Measurements from ENCODE around the gene USP20. TPM values are rescaled to one million over a fixed set of nuclear protein-coding genes. Genes with fewer than 3 reads are reported as not detected.

The USP20 gene
- total and polyA plus RNA-seq, 8 donors: 7.3 to 52.1 (median 17.1) TPM

GRCh38 chr9:129866394-129867135 is 31.3 kb downstream of the USP20 start:
- 71 to 83% (median 81%) methylated on average over 14 to 17 of the region's 17 CpGs for WGBS, 5 donors
- peaks cover 0 to 7% (median 0%) of the 10 kb centered on the region in 4 donors for H3K4me1 ChIP-seq
- TF ChIP-seq EP300 (IDR thresholded peaks at IDR 0.05): no peak
- no peak for TF ChIP-seq POLR2AphosphoS5 (IDR thresholded peaks at IDR 0.05)
- TF ChIP-seq CTCF (IDR thresholded peaks at IDR 0.05): no peak
- TF ChIP-seq POLR2A (IDR thresholded peaks at IDR 0.05): no peak
- no peaks in the 10 kb centered on the region for H3K27me3 ChIP-seq
- H3K4me3 ChIP-seq: no peak overlapping the region
- H3K9me3 ChIP-seq: no peaks in the 10 kb centered on the region
- no peak overlapping the region for H3K27ac ChIP-seq
- intact Hi-C loops (cut with DNase I; ENCODE audit: low total_unique reads): no loop called here
- H3K36me3 ChIP-seq: peaks cover 11 to 89% (median 84%) of the 10 kb centered on the region in 4 donors
- no peak for DNase-seq

GRCh38 chr9:129867136-129868022 is 32.1 kb downstream of the USP20 start:
- no peak for DNase-seq
- WGBS, 5 donors: 69 to 82% (median 79%) methylated on average over 11 to 17 of the region's 17 CpGs
- no peaks in the 10 kb centered on the region for H3K9me3 ChIP-seq
- no peak overlapping the region for H3K4me3 ChIP-seq
- peaks cover 9 to 81% (median 76%) of the 10 kb centered on the region in 4 donors for H3K36me3 ChIP-seq
- H3K27me3 ChIP-seq: no peaks in the 10 kb centered on the region
- intact Hi-C loops (cut with DNase I; ENCODE audit: low total_unique reads): no loop called here
- TF ChIP-seq CTCF (IDR thresholded peaks at IDR 0.05) (no peak), POLR2AphosphoS5 (IDR thresholded peaks at IDR 0.05) (no peak), EP300 (IDR thresholded peaks at IDR 0.05) (no peak), POLR2A (IDR thresholded peaks at IDR 0.05) (no peak)
- peaks cover 0 to 7% (median 0%) of the 10 kb centered on the region in 4 donors for H3K4me1 ChIP-seq
- H3K27ac ChIP-seq: no peak overlapping the region

GRCh38 chr9:129868023-129868871 is 33.0 kb downstream of the USP20 start:
- Histone ChIP-seq H3K36me3 (peaks cover 9 to 72% (median 68%) of the 10 kb centered on the region in 4 donors), H3K27me3 (no peaks in the 10 kb centered on the region), H3K27ac (peak overlapping the region in 4 of 5 donors; percentile 10 to 67 (median 40)), H3K9me3 (no peaks in the 10 kb centered on the region), H3K4me3 (no peak overlapping the region), H3K4me1 (peaks cover 0 to 7% (median 0%) of the 10 kb centered on the region in 4 donors)
- TF ChIP-seq POLR2AphosphoS5 (IDR thresholded peaks at IDR 0.05) (no peak), POLR2A (IDR thresholded peaks at IDR 0.05) (no peak), CTCF (IDR thresholded peaks at IDR 0.05) (no peak), EP300 (IDR thresholded peaks at IDR 0.05) (no peak)
- WGBS, 5 donors: 87 to 90% (median 88%) methylated on average over 38 to 48 of the region's 48 CpGs
- DNase-seq: no peak
- intact Hi-C loops (cut with DNase I; ENCODE audit: low total_unique reads): no loop called here

Measured in stomach (tissue), 9 donors.